ENCODE results near the gene BEST4.

Gene BEST4

GRCh38 chr1:44733784-44734183 is 54.2 kb downstream of the BEST4 start:
- TF ChIP-seq CTCF (IDR thresholded peaks at IDR 0.05; ENCODE audit: insufficient read depth, low read length, poor library complexity, severe bottlenecking) (no peak), EZH2phosphoT487 (conservative IDR thresholded peaks at IDR 0.05; ENCODE audit: low read length) (no peak)
- no peaks in the 10 kb centered on the region for H3K79me2 ChIP-seq (ENCODE audit: insufficient read depth, low read length)
- no peak overlapping the region for H3K27ac ChIP-seq (ENCODE audit: low read depth, low read length)
- H3K4me3 ChIP-seq (ENCODE audit: insufficient read depth, low read length, poor library complexity, severe bottlenecking): no peak overlapping the region
- no peaks in the 10 kb centered on the region for H3K36me3 ChIP-seq (ENCODE audit: low read length)
- H3K9ac ChIP-seq (ENCODE audit: low read length): no peak overlapping the region
- no peak overlapping the region for H3K4me2 ChIP-seq (ENCODE audit: low read depth, low read length, poor library complexity, severe bottlenecking)
- no peaks in the 10 kb centered on the region for H3K27me3 ChIP-seq (ENCODE audit: low read length)
- no peaks in the 10 kb centered on the region for H3K9me3 ChIP-seq (ENCODE audit: insufficient read depth, low read length)
- no peaks in the 10 kb centered on the region for H4K20me1 ChIP-seq (ENCODE audit: low read depth, low read length)
- H3F3A ChIP-seq (ENCODE audit: insufficient read depth): peaks cover 27% of the 10 kb centered on the region
- no peaks in the 10 kb centered on the region for H3K9me2 ChIP-seq (replicated peaks; ENCODE audit: insufficient read depth, low read length)
- no peak overlapping the region for H2AFZ ChIP-seq (ENCODE audit: low read depth, low read length, severe bottlenecking)

All from SU-DHL-6 (cell line).